Peyer's patch (tissue), 4 donors: ENCODE results near the gene LHB.

Source experiments
- CTCF ChIP-seq, 6 experiments: fragments of 450-650 bp in 4 of 6; fragments of 200-600 bp in 2 of 6; sonication (generic) in 1 of 6; IDR thresholded peaks; one replicate each; pipeline ENCODE4 v1.5.1; 2017 to 2019; ENCODE audit warnings: antibody characterized with exemption in 6 of 6, mild to moderate bottlenecking in 3 of 6, moderate library complexity in 1 of 6
- POLR2A ChIP-seq, 2 donors: fragments of 450-650 bp; IDR thresholded peaks; one replicate each; pipeline ENCODE4 v1.5.1; 2017; ENCODE audit warnings: antibody characterized with exemption in 2 of 2, mild to moderate bottlenecking in 2 of 2, moderate library complexity in 2 of 2

GRCh38 chr19:48987323-48987722, 29.6 kb downstream of the LHB start:
- TF ChIP-seq CTCF (IDR thresholded peaks at IDR 0.05) (no peak), POLR2A (IDR thresholded peaks at IDR 0.05) (no peak)
